Liver (tissue), 9 donors: ENCODE data around the gene SSR3. TPM values are rescaled to one million over a fixed set of nuclear protein-coding genes. Genes with fewer than 3 reads are reported as not detected.

Experiments
- DNase-seq: peaks from one replicate; pipeline ENCODE4 v3.0.0-alpha.2; 2017; ENCODE audit warnings: low spot score
- H3K27ac ChIP-seq, 2 donors: one replicate each; pipeline ENCODE4 v1.7.0; 2013; ENCODE audit warnings: inconsistent platforms in 2 of 2, low read length in 2 of 2, control low read depth in 1 of 2, low read depth in 1 of 2, mild to moderate bottlenecking in 1 of 2
- H3K27me3 ChIP-seq, 4 donors: one replicate each; pipeline versions ENCODE4 v1.6.1 to v1.7.0; 2013; ENCODE audit warnings: low read length in 3 of 4, inconsistent platforms in 1 of 4, mild to moderate bottlenecking in 1 of 4, moderate library complexity in 1 of 4; ENCODE audit not compliant: control insufficient read depth in 4 of 4, insufficient read depth in 4 of 4
- H3K36me3 ChIP-seq, 4 donors: one replicate each; pipeline versions ENCODE4 v1.6.1 to v1.7.0; 2013; ENCODE audit warnings: low read length in 3 of 4, mild to moderate bottlenecking in 3 of 4, low read depth in 1 of 4, moderate library complexity in 1 of 4; ENCODE audit not compliant: control insufficient read depth in 4 of 4, insufficient read depth in 3 of 4
- H3K4me1 ChIP-seq, 4 donors: one replicate each; pipeline versions ENCODE4 v1.6.1 to v1.7.0; 2013; ENCODE audit warnings: low read length in 3 of 4, mild to moderate bottlenecking in 3 of 4, moderate library complexity in 1 of 4; ENCODE audit not compliant: control insufficient read depth in 4 of 4, insufficient read depth in 4 of 4
- H3K4me3 ChIP-seq, 3 donors: one replicate each; pipeline versions ENCODE4 v1.6.1 to v1.7.0; 2013; ENCODE audit warnings: low read length in 3 of 3, control low read depth in 1 of 3, low read depth in 1 of 3, mild to moderate bottlenecking in 1 of 3
- H3K9ac ChIP-seq, 2 donors: one replicate each; pipeline ENCODE4 v1.7.0; 2013; ENCODE audit warnings: low read length in 2 of 2, mild to moderate bottlenecking in 2 of 2, moderate library complexity in 2 of 2, control low read depth in 1 of 2, low read depth in 1 of 2
- H3K9me3 ChIP-seq, 4 donors: one replicate each; pipeline versions ENCODE4 v1.6.1 to v1.7.0; 2013; ENCODE audit warnings: low read length in 3 of 4; ENCODE audit not compliant: control insufficient read depth in 4 of 4
- ATF3 ChIP-seq: IDR thresholded peaks from 2 replicates; pipeline ENCODE4 v1.6.1; 2016; ENCODE audit warnings: antibody characterized with exemption
- CTCF ChIP-seq: fragments of 150-350 bp; IDR thresholded peaks from 2 replicates; pipeline ENCODE4 v1.5.1; 2017; ENCODE audit warnings: improper control_type of control experiment, low read depth, low read length; ENCODE audit not compliant: missing input control
- EGR1 ChIP-seq, 2 donors: IDR thresholded peaks; 2 replicates each; pipeline ENCODE4 v1.6.1; 2016 to 2018; ENCODE audit warnings: antibody characterized with exemption in 2 of 2, low read depth in 2 of 2
- FOXA1 ChIP-seq: IDR thresholded peaks from 2 replicates; pipeline ENCODE4 v1.6.1; 2016; ENCODE audit warnings: antibody characterized with exemption
- FOXA2 ChIP-seq: IDR thresholded peaks from 2 replicates; pipeline ENCODE4 v1.6.1; 2016; ENCODE audit warnings: antibody characterized with exemption
- GABPA ChIP-seq, 2 donors: IDR thresholded peaks in 1 of 2; conservative IDR thresholded peaks in 1 of 2; 2 replicates each; pipeline ENCODE4 v1.6.1; 2016; ENCODE audit warnings: antibody characterized with exemption in 2 of 2, mild to moderate bottlenecking in 1 of 2, moderate library complexity in 1 of 2
- HNF4A ChIP-seq, 2 donors: conservative IDR thresholded peaks; 2 replicates each; pipeline ENCODE4 v1.6.1; 2016; ENCODE audit warnings: antibody characterized with exemption in 2 of 2, mild to moderate bottlenecking in 2 of 2
- HNF4G ChIP-seq: IDR thresholded peaks from 2 replicates; pipeline ENCODE4 v1.6.1; 2016; ENCODE audit warnings: antibody characterized with exemption
- JUND ChIP-seq, 2 donors: IDR thresholded peaks; 2 replicates each; pipeline ENCODE4 v1.6.1; 2016; ENCODE audit warnings: antibody characterized with exemption in 2 of 2
- MAX ChIP-seq: IDR thresholded peaks from 2 replicates; pipeline ENCODE4 v1.6.1; 2016; ENCODE audit warnings: antibody characterized with exemption
- NR2F2 ChIP-seq: IDR thresholded peaks from 2 replicates; pipeline ENCODE4 v1.6.1; 2016; ENCODE audit warnings: antibody characterized with exemption
- RAD21 ChIP-seq, 2 donors: IDR thresholded peaks; 2 replicates each; pipeline ENCODE4 v1.6.1; 2016; ENCODE audit warnings: antibody characterized with exemption in 2 of 2, mild to moderate bottlenecking in 2 of 2
- REST ChIP-seq: IDR thresholded peaks from 2 replicates; pipeline ENCODE4 v1.6.1; 2016; ENCODE audit warnings: antibody characterized with exemption, mild to moderate bottlenecking
- RXRA ChIP-seq, 2 donors: IDR thresholded peaks; 2 replicates each; pipeline ENCODE4 v1.6.1; 2017 to 2018; ENCODE audit warnings: antibody characterized with exemption in 2 of 2, mild to moderate bottlenecking in 1 of 2
- SP1 ChIP-seq: IDR thresholded peaks from 2 replicates; pipeline ENCODE4 v1.6.1; 2018; ENCODE audit warnings: antibody characterized with exemption, mild to moderate bottlenecking
- TAF1 ChIP-seq: conservative IDR thresholded peaks from 2 replicates; pipeline ENCODE4 v1.6.1; 2016; ENCODE audit warnings: antibody characterized with exemption, mild to moderate bottlenecking
- YY1 ChIP-seq: IDR thresholded peaks from 2 replicates; pipeline ENCODE4 v1.6.1; 2016; ENCODE audit warnings: antibody characterized with exemption, mild to moderate bottlenecking
- ZBTB33 ChIP-seq: IDR thresholded peaks from 2 replicates; pipeline ENCODE4 v1.6.1; 2016; ENCODE audit warnings: antibody characterized with exemption
- WGBS: extraction: QIAGEN DNeasy Blood & Tissue Kit; methylation state at CpG from one replicate; pipeline ENCODE4 v1.1.7; 2013; 5-methylcytosine and 5-hydroxymethylcytosine counted together
- polyA plus RNA-seq, 2 donors: library from polyadenylated mRNA; stranded (reverse) in 1 of 2; unstranded in 1 of 2; fragments of 200-250 nt in 1 of 2; fragments of >200 nt in 1 of 2; fragmentation: Nextera tagmentation in 1 of 2; extraction: Ambion mirVana in 1 of 2; gene quantifications; one replicate each; pipeline versions ENCODE4 v1.2.1 to v1.2.3, GENCODE V29; 2013 to 2015
- total RNA-seq, 2 donors: library from RNA; depleted of rRNA; stranded (reverse); fragments of >200 nt; gene quantifications; one replicate each; pipeline ENCODE4 v1.2.3, GENCODE V29; 2014
- donor health status: healthy.
- donor health status: healthy.
- donor health status: healthy.
- donor health status: healthy.
- donor health status: healthy.

The SSR3 gene
- total and polyA plus RNA-seq, 4 donors, result 63.7 to 168 (median 115) TPM

GRCh38 chr3:156548902-156549301 is 6.0 kb downstream of the SSR3 start:
- H3K4me3 ChIP-seq, result no peak overlapping the region
- H3K9ac ChIP-seq, result no peak overlapping the region
- no peak overlapping the region for H3K27ac ChIP-seq
- H3K36me3 ChIP-seq, result peaks cover 4 to 50% (median 41%) of the 10 kb centered on the region in 4 donors
- H3K9me3 ChIP-seq, result no peaks in the 10 kb centered on the region
- no peak for TF ChIP-seq ATF3
- no peak for DNase-seq
- WGBS, result 93% methylated on average over 6 of the region's 6 CpGs
- no peaks in the 10 kb centered on the region for H3K27me3 ChIP-seq
- H3K4me1 ChIP-seq, result peaks cover 4 to 24% (median 13%) of the 10 kb centered on the region in 4 donors

GRCh38 chr3:156548041-156548687 is 6.8 kb downstream of the SSR3 start:
- Histone ChIP-seq H3K27ac (no peak overlapping the region), H3K4me1 (peaks cover 0 to 18% (median 10%) of the 10 kb centered on the region in 4 donors), H3K9ac (no peak overlapping the region), H3K9me3 (no peaks in the 10 kb centered on the region), H3K36me3 (peaks cover 4 to 57% (median 48%) of the 10 kb centered on the region in 4 donors), H3K27me3 (no peaks in the 10 kb centered on the region), H3K4me3 (no peak overlapping the region)
- no peak for DNase-seq
- WGBS, result 83% methylated on average over 4 of the region's 4 CpGs
- TF ChIP-seq YY1 (no peak), SP1 (no peak), HNF4A (conservative IDR thresholded peaks at IDR 0.05) (no peak), MAX (no peak), HNF4G (no peak), RXRA (IDR thresholded peaks at IDR 0.05) (no peak), REST (no peak), EGR1 (IDR thresholded peaks at IDR 0.05; ENCODE audit: low read depth in 2 of 2) (no peak), NR2F2 (no peak), ATF3 (no peak), FOXA1 (no peak), GABPA (IDR thresholded peaks at IDR 0.05 in 1 of 2, conservative IDR thresholded peaks at IDR 0.05 in 1 of 2) (no peak), FOXA2 (no peak), RAD21 (IDR thresholded peaks at IDR 0.05) (no peak), JUND (IDR thresholded peaks at IDR 0.05) (no peak), CTCF (no peak), TAF1 (no peak), ZBTB33 (no peak)
